ENCODE measurements around the gene BMAL2. TPM values are rescaled to one million over a fixed set of nuclear protein-coding genes. Genes with fewer than 3 reads are reported as not detected.

The BMAL2 gene
- total RNA-seq, 1 experiment from 2014 or later, result 16.2 TPM

DNA sequence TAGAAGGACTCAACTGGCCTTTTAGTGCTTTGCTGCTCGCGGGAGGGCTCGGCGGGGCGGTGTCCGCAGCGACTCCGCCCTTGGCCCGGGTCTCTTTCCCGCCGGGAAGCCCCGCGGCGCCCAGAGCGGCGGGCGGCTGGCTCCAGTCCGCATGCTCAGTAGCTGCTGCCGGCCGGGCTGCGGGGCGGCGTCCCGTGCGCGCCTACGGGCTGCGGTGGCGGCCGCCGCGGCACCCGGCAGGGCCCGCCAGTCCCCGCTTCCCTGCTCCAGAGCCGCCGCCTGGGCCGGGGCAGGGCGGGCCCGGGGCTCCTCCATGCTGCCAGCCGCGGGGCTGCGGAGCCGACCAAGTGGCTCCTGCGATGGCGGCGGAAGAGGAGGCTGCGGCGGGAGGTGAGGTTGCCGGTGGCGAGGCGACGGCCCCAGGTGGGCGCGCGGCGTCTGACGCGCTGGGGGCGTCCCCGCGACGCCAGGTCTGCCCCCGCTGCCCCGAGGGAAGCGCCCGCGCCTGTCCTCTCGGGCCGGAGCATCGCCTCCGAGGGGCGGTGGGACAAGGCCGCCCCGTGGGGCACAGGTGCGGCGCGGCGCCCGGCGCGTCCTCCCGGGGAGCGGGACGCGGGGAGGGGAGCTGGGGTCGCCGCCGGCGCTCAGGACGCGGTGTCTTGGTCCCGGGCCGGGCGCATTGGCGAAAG is at the start of gene BMAL2 (continued):
- no peak; the same call in 1 of the 2 replicates for TF ChIP-seq NFYB (CRISPR knock-in tag; conservative IDR thresholded peaks at IDR 0.05; ENCODE audit: low read depth)
- TF ChIP-seq NR1H2 (CRISPR knock-in tag; IDR thresholded peaks at IDR 0.05), result no peak
- TF ChIP-seq, protein P1, sequence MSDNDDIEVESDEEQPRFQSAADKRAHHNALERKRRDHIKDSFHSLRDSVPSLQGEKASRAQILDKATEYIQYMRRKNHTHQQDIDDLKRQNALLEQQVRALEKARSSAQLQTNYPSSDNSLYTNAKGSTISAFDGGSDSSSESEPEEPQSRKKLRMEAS (CRISPR knock-in tag; IDR thresholded peaks at IDR 0.05), result peak; percentile 18; the same call in 1 of the 2 replicates
- TF ChIP-seq ZNF671 (CRISPR knock-in tag; IDR thresholded peaks at IDR 0.05), result no peak
- TF ChIP-seq, protein P2, sequence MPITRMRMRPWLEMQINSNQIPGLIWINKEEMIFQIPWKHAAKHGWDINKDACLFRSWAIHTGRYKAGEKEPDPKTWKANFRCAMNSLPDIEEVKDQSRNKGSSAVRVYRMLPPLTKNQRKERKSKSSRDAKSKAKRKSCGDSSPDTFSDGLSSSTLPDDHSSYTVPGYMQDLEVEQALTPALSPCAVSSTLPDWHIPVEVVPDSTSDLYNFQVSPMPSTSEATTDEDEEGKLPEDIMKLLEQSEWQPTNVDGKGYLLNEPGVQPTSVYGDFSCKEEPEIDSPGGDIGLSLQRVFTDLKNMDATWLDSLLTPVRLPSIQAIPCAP (CRISPR knock-in tag; IDR thresholded peaks at IDR 0.05), result no peak
- TF ChIP-seq NFE2L1 (CRISPR knock-in tag; IDR thresholded peaks at IDR 0.05), result no peak
- TF ChIP-seq, protein P3, sequence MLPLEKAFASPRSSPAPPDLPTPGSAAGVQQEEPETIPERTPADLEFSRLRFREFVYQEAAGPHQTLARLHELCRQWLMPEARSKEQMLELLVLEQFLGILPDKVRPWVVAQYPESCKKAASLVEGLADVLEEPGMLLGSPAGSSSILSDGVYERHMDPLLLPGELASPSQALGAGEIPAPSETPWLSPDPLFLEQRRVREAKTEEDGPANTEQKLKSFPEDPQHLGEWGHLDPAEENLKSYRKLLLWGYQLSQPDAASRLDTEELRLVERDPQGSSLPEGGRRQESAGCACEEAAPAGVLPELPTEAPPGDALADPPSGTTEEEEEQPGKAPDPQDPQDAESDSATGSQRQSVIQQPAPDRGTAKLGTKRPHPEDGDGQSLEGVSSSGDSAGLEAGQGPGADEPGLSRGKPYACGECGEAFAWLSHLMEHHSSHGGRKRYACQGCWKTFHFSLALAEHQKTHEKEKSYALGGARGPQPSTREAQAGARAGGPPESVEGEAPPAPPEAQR (CRISPR knock-in tag; IDR thresholded peaks at IDR 0.05), result no peak
- TF ChIP-seq ZNF138 (CRISPR knock-in tag; conservative IDR thresholded peaks at IDR 0.05), result no peak
- TF ChIP-seq ESRRA (CRISPR knock-in tag; IDR thresholded peaks at IDR 0.05; ENCODE audit: borderline replicate concordance), result no peak
- TF ChIP-seq, protein P4, sequence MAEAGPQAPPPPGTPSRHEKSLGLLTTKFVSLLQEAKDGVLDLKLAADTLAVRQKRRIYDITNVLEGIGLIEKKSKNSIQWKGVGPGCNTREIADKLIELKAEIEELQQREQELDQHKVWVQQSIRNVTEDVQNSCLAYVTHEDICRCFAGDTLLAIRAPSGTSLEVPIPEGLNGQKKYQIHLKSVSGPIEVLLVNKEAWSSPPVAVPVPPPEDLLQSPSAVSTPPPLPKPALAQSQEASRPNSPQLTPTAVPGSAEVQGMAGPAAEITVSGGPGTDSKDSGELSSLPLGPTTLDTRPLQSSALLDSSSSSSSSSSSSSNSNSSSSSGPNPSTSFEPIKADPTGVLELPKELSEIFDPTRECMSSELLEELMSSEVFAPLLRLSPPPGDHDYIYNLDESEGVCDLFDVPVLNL (CRISPR knock-in tag; IDR thresholded peaks at IDR 0.05; ENCODE audit: borderline replicate concordance, low read depth), result peak; percentile 78; the same call in 1 of the 2 replicates
- TF ChIP-seq ZNF219 (CRISPR knock-in tag; IDR thresholded peaks at IDR 0.05; ENCODE audit: borderline replicate concordance), result peak; percentile 32; the same call in 1 of the 2 replicates
- no peak for TF ChIP-seq SOX15 (CRISPR knock-in tag; IDR thresholded peaks at IDR 0.05)
- TF ChIP-seq, protein P5, sequence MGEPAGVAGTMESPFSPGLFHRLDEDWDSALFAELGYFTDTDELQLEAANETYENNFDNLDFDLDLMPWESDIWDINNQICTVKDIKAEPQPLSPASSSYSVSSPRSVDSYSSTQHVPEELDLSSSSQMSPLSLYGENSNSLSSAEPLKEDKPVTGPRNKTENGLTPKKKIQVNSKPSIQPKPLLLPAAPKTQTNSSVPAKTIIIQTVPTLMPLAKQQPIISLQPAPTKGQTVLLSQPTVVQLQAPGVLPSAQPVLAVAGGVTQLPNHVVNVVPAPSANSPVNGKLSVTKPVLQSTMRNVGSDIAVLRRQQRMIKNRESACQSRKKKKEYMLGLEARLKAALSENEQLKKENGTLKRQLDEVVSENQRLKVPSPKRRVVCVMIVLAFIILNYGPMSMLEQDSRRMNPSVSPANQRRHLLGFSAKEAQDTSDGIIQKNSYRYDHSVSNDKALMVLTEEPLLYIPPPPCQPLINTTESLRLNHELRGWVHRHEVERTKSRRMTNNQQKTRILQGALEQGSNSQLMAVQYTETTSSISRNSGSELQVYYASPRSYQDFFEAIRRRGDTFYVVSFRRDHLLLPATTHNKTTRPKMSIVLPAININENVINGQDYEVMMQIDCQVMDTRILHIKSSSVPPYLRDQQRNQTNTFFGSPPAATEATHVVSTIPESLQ (CRISPR knock-in tag; IDR thresholded peaks at IDR 0.05), result no peak
- TF ChIP-seq GRHL2 (CRISPR knock-in tag; IDR thresholded peaks at IDR 0.05; ENCODE audit: insufficient replicate concordance, severe bottlenecking), result no peak
- no peak for TF ChIP-seq OVOL2 (CRISPR knock-in tag; IDR thresholded peaks at IDR 0.05; ENCODE audit: borderline replicate concordance)
- no peak for TF ChIP-seq GTF2I (CRISPR knock-in tag; conservative IDR thresholded peaks at IDR 0.05)
- 0 out of 2 replicates have a peak, but pooled peaks have one; percentile 29 for TF ChIP-seq CREM (CRISPR knock-in tag; IDR thresholded peaks at IDR 0.05)
- 0 out of 2 replicates have a peak, but pooled peaks have one; percentile 9 for TF ChIP-seq GABPB1 (CRISPR knock-in tag; IDR thresholded peaks at IDR 0.05)
- no peak for TF ChIP-seq SMAD3 (CRISPR knock-in tag; IDR thresholded peaks at IDR 0.05; ENCODE audit: borderline replicate concordance)
- TF ChIP-seq, protein P6, sequence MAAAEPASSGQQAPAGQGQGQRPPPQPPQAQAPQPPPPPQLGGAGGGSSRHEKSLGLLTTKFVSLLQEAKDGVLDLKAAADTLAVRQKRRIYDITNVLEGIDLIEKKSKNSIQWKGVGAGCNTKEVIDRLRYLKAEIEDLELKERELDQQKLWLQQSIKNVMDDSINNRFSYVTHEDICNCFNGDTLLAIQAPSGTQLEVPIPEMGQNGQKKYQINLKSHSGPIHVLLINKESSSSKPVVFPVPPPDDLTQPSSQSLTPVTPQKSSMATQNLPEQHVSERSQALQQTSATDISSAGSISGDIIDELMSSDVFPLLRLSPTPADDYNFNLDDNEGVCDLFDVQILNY (CRISPR knock-in tag; IDR thresholded peaks at IDR 0.05), result no peak
- TF ChIP-seq NR3C1 (CRISPR knock-in tag; conservative IDR thresholded peaks at IDR 0.05; ENCODE audit: low read depth), result no peak
- TF ChIP-seq JUN (CRISPR knock-in tag; IDR thresholded peaks at IDR 0.05), result 0 out of 2 replicates have a peak, but pooled peaks have one; percentile 24
- TF ChIP-seq, protein P7, sequence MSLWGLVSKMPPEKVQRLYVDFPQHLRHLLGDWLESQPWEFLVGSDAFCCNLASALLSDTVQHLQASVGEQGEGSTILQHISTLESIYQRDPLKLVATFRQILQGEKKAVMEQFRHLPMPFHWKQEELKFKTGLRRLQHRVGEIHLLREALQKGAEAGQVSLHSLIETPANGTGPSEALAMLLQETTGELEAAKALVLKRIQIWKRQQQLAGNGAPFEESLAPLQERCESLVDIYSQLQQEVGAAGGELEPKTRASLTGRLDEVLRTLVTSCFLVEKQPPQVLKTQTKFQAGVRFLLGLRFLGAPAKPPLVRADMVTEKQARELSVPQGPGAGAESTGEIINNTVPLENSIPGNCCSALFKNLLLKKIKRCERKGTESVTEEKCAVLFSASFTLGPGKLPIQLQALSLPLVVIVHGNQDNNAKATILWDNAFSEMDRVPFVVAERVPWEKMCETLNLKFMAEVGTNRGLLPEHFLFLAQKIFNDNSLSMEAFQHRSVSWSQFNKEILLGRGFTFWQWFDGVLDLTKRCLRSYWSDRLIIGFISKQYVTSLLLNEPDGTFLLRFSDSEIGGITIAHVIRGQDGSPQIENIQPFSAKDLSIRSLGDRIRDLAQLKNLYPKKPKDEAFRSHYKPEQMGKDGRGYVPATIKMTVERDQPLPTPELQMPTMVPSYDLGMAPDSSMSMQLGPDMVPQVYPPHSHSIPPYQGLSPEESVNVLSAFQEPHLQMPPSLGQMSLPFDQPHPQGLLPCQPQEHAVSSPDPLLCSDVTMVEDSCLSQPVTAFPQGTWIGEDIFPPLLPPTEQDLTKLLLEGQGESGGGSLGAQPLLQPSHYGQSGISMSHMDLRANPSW (CRISPR knock-in tag; conservative IDR thresholded peaks at IDR 0.05; ENCODE audit: low read depth), result no peak
- TF ChIP-seq JAZF1 (CRISPR knock-in tag; IDR thresholded peaks at IDR 0.05), result no peak
- TF ChIP-seq, protein P8, sequence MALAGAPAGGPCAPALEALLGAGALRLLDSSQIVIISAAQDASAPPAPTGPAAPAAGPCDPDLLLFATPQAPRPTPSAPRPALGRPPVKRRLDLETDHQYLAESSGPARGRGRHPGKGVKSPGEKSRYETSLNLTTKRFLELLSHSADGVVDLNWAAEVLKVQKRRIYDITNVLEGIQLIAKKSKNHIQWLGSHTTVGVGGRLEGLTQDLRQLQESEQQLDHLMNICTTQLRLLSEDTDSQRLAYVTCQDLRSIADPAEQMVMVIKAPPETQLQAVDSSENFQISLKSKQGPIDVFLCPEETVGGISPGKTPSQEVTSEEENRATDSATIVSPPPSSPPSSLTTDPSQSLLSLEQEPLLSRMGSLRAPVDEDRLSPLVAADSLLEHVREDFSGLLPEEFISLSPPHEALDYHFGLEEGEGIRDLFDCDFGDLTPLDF (CRISPR knock-in tag; IDR thresholded peaks at IDR 0.05), result no peak
- TF ChIP-seq, protein P9, sequence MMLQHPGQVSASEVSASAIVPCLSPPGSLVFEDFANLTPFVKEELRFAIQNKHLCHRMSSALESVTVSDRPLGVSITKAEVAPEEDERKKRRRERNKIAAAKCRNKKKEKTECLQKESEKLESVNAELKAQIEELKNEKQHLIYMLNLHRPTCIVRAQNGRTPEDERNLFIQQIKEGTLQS (CRISPR knock-in tag; conservative IDR thresholded peaks at IDR 0.05), result no peak
- TF ChIP-seq TP53 (CRISPR knock-in tag; IDR thresholded peaks at IDR 0.05), result peak; percentile 15; the same call in 1 of the 2 replicates
- TF ChIP-seq ZNF423 (CRISPR knock-in tag; IDR thresholded peaks at IDR 0.05), result 0 out of 2 replicates have a peak, but pooled peaks have one; percentile 23

Measured in WTC11 (cell line).